Measurements from ENCODE around the gene PBX3. TPM values are rescaled to one million over a fixed set of nuclear protein-coding genes. Genes with fewer than 3 reads are reported as not detected.
A peak's percentile ranks its signal among the peaks of the same experiment; 100 is the strongest.

Gene PBX3
- total RNA-seq, 2 donors from 2014 or later = 37.5 to 46.1 TPM

DNA sequence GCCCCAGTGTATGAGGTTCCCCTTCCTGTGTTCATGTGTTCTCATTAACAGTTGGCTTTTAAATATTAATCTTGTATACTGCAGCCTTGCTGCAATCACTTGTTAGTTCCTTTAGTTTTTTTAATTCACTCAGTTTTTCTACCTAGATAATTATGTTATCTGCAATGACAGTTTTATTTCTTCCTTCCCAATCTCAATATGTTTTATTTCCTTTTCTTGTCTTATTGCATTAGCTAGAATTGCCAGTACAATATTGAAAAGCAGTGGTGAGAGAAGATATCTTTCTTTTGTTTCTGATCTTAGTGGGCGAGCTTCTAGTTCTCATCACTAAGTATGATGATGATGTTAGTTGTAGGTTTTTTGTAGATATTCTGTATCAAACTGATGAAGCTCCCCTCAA, 232.2 kb downstream of the PBX3 start:
- no peak overlapping the region for H3K27ac Mint-ChIP-seq
- no peaks in the 10 kb centered on the region for H3K27me3 Mint-ChIP-seq (ENCODE audit: insufficient read depth)
- Histone ChIP-seq H3K27ac (ENCODE audit: low read depth, low read length) (no peak overlapping the region), H3K9me3 (ENCODE audit: control insufficient read depth, low read length) (peaks cover 18% of the 10 kb centered on the region), H3K4me3 (ENCODE audit: low read length) (no peak overlapping the region), H3K9ac (ENCODE audit: extremely low read depth, low read length, poor library complexity, severe bottlenecking) (no peak overlapping the region), H3K4me1 (ENCODE audit: control insufficient read depth, insufficient read depth, low read length) (no peaks in the 10 kb centered on the region), H3K27me3 (ENCODE audit: control insufficient read depth, insufficient read depth, low read length, poor library complexity, severe bottlenecking) (no peaks in the 10 kb centered on the region), H3K36me3 (ENCODE audit: control insufficient read depth, insufficient read depth, low read length) (no peaks in the 10 kb centered on the region)
- WGBS, 2 experiments (ENCODE audit: insufficient coverage in 1 of 2, insufficient read length in 1 of 2) = 100% methylated on average over 1 of the region's 1 CpG; no CpG with 5 or more reads in 1 of the 2 experiments
- peaks cover 39% of the 10 kb centered on the region for H3K9me3 Mint-ChIP-seq
- no peak for DNase-seq
- H3K4me3 Mint-ChIP-seq = no peak overlapping the region
- TF ChIP-seq, protein P1, sequence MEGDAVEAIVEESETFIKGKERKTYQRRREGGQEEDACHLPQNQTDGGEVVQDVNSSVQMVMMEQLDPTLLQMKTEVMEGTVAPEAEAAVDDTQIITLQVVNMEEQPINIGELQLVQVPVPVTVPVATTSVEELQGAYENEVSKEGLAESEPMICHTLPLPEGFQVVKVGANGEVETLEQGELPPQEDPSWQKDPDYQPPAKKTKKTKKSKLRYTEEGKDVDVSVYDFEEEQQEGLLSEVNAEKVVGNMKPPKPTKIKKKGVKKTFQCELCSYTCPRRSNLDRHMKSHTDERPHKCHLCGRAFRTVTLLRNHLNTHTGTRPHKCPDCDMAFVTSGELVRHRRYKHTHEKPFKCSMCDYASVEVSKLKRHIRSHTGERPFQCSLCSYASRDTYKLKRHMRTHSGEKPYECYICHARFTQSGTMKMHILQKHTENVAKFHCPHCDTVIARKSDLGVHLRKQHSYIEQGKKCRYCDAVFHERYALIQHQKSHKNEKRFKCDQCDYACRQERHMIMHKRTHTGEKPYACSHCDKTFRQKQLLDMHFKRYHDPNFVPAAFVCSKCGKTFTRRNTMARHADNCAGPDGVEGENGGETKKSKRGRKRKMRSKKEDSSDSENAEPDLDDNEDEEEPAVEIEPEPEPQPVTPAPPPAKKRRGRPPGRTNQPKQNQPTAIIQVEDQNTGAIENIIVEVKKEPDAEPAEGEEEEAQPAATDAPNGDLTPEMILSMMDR (conservative IDR thresholded peaks at IDR 0.05) = no peak
- H3K36me3 Mint-ChIP-seq (ENCODE audit: low read depth) = peaks cover 2% of the 10 kb centered on the region
- no peaks in the 10 kb centered on the region for H3K4me1 Mint-ChIP-seq

DNA sequence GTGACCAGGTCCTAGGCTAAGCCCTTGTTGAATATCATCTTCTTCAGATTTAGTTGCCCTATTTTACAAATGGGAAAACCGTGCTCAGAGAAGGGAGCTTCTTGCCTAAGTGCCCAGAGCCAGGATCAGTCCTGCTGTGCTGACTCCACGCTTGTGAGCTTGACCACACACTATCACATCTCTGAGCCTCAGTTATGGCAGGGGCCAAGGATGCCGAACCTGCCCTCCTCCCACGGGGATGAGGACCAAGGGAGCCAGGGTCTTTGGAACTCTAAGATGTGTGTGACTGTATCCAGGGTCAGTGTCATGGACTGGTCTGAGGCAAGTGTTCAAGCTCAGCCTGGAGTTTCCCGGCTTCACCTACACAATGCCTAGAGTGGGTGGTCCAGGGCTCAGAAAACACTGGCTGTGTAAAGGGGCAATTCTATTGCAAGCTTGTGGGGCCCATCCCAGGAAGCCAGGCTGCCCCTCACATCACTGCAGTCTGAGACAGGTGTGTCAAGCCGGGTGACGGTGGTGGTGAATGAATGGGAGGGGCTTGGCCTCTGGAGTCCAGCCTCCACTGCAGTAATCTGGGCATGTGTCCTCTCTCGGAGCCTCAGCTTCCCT, 235.7 kb downstream of the PBX3 start:
- peak; percentile 31 for DNase-seq
- Mint-ChIP-seq H3K27ac (no peak overlapping the region), H3K27me3 (ENCODE audit: insufficient read depth) (no peaks in the 10 kb centered on the region), H3K36me3 (ENCODE audit: low read depth) (no peaks in the 10 kb centered on the region), H3K4me3 (no peak overlapping the region), H3K4me1 (no peaks in the 10 kb centered on the region), H3K9me3 (peaks cover 19% of the 10 kb centered on the region)
- H3K36me3 ChIP-seq (ENCODE audit: control insufficient read depth, insufficient read depth, low read length) = no peaks in the 10 kb centered on the region
- 91 to 96% methylated on average over 5 to 8 of the region's 8 CpGs for WGBS, 2 experiments (ENCODE audit: insufficient coverage in 1 of 2, insufficient read length in 1 of 2)
- peaks cover 18% of the 10 kb centered on the region for H3K9me3 ChIP-seq (ENCODE audit: control insufficient read depth, low read length)
- no peak overlapping the region for H3K27ac ChIP-seq (ENCODE audit: low read depth, low read length)
- H3K9ac ChIP-seq (ENCODE audit: extremely low read depth, low read length, poor library complexity, severe bottlenecking) = no peak overlapping the region
- TF ChIP-seq, protein P1 (conservative IDR thresholded peaks at IDR 0.05) = no peak
- H3K4me3 ChIP-seq (ENCODE audit: low read length) = no peak overlapping the region
- no peaks in the 10 kb centered on the region for H3K27me3 ChIP-seq (ENCODE audit: control insufficient read depth, insufficient read depth, low read length, poor library complexity, severe bottlenecking)
- H3K4me1 ChIP-seq (ENCODE audit: control insufficient read depth, insufficient read depth, low read length) = no peaks in the 10 kb centered on the region

DNA sequence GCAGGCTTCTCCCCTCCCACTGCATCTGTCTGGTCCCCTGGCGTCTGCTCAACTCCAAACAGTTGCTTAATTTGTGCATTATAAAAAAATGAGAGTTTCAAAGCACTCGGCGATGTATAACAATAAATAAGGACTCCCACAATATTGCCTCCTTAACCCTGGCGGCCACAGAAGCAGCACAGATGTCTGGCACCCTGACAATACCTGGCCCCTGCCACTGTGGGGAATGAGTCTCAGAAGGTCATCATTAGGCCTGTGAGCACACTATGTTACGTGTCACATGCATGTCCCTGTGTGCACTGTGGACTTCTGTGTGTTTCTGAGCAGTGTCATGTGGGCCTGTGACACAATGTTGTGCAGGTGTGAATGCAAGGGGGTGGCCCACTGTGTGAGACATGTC, 236.5 kb downstream of the PBX3 start:
- Histone ChIP-seq H3K4me1 (ENCODE audit: control insufficient read depth, insufficient read depth, low read length) (no peaks in the 10 kb centered on the region), H3K9ac (ENCODE audit: extremely low read depth, low read length, poor library complexity, severe bottlenecking) (no peak overlapping the region), H3K9me3 (ENCODE audit: control insufficient read depth, low read length) (peaks cover 14% of the 10 kb centered on the region), H3K4me3 (ENCODE audit: low read length) (no peak overlapping the region), H3K36me3 (ENCODE audit: control insufficient read depth, insufficient read depth, low read length) (no peaks in the 10 kb centered on the region), H3K27ac (ENCODE audit: low read depth, low read length) (no peak overlapping the region), H3K27me3 (ENCODE audit: control insufficient read depth, insufficient read depth, low read length, poor library complexity, severe bottlenecking) (no peaks in the 10 kb centered on the region)
- H3K27ac Mint-ChIP-seq = no peak overlapping the region
- TF ChIP-seq, protein P1 (conservative IDR thresholded peaks at IDR 0.05) = no peak
- DNase-seq = peak; percentile 30
- H3K4me3 Mint-ChIP-seq = no peak overlapping the region
- peaks cover 14% of the 10 kb centered on the region for H3K9me3 Mint-ChIP-seq
- 83 to 86% methylated on average over 4 to 5 of the region's 5 CpGs for WGBS, 2 experiments (ENCODE audit: insufficient coverage in 1 of 2, insufficient read length in 1 of 2)
- H3K36me3 Mint-ChIP-seq (ENCODE audit: low read depth) = no peaks in the 10 kb centered on the region
- no peaks in the 10 kb centered on the region for H3K27me3 Mint-ChIP-seq (ENCODE audit: insufficient read depth)
- no peaks in the 10 kb centered on the region for H3K4me1 Mint-ChIP-seq
